Measurements from ENCODE around the gene HMGB1.
A peak's percentile ranks its signal among the peaks of the same experiment; 100 is the strongest.

Gene HMGB1

GRCh38 chr13:30431269-30431940 is 34.3 kb downstream of the HMGB1 start:
- DNase-seq (ENCODE audit: low read depth, low spot score): no peak

GRCh38 chr13:30429721-30430694 is 35.7 kb downstream of the HMGB1 start:
- DNase-seq (ENCODE audit: low read depth, low spot score): peak; percentile 63

- no peak for DNase-seq (ENCODE audit: low read depth, low spot score)
Measured at GRCh38 chr13:30429235-30429634, 36.5 kb downstream of the HMGB1 start.

- DNase-seq (ENCODE audit: low read depth, low spot score): no peak
Measured at GRCh38 chr13:30423891-30424290, 41.8 kb downstream of the HMGB1 start.

GRCh38 chr13:30422054-30422839 is 43.5 kb downstream of the HMGB1 start, which contains the start of gene UBE2L5:
Gene UBE2L5, plus strand, starts transcription at chr13:30422493. Its CDS starts 5,498 bp downstream, at chr13:30427991.
- no peak for DNase-seq (ENCODE audit: low read depth, low spot score)

GRCh38 chr13:30421093-30422053 is 44.4 kb downstream of the HMGB1 start:
- DNase-seq (ENCODE audit: low read depth, low spot score): peak; percentile 54

- DNase-seq (ENCODE audit: low read depth, low spot score): no peak
Measured at GRCh38 chr13:30418717-30419459, 46.8 kb downstream of the HMGB1 start.

GRCh38 chr13:30418075-30418716 is 47.5 kb downstream of the HMGB1 start:
- no peak for DNase-seq (ENCODE audit: low read depth, low spot score)

- no peak for DNase-seq (ENCODE audit: low read depth, low spot score)
Measured at GRCh38 chr13:30416471-30416870, 49.3 kb downstream of the HMGB1 start.

GRCh38 chr13:30415430-30416030 is 50.2 kb downstream of the HMGB1 start:
- no peak for DNase-seq (ENCODE audit: low read depth, low spot score)

- no peak for DNase-seq (ENCODE audit: low read depth, low spot score)
Measured at GRCh38 chr13:30413842-30414241, 51.9 kb downstream of the HMGB1 start.

GRCh38 chr13:30412346-30412745 is 53.4 kb downstream of the HMGB1 start:
- no peak for DNase-seq (ENCODE audit: low read depth, low spot score)

GRCh38 chr13:30410705-30411125 is 55.0 kb downstream of the HMGB1 start:
- DNase-seq (ENCODE audit: low read depth, low spot score): no peak

GRCh38 chr13:30409886-30410704 is 55.6 kb downstream of the HMGB1 start:
- DNase-seq (ENCODE audit: low read depth, low spot score): no peak

- no peak for DNase-seq (ENCODE audit: low read depth, low spot score)
Measured at GRCh38 chr13:30408319-30409101, 57.2 kb downstream of the HMGB1 start.

- no peak for DNase-seq (ENCODE audit: low read depth, low spot score)
Measured at GRCh38 chr13:30406779-30407416, 58.8 kb downstream of the HMGB1 start.
